Spleen (tissue), 11 donors: ENCODE measurements around the gene TRERF1. TPM values are rescaled to one million over a fixed set of nuclear protein-coding genes. Genes with fewer than 3 reads are reported as not detected.
"Not testable (repeated sequence)": the region's sequence is repeated elsewhere in the genome, so short reads cannot be mapped to it uniquely, and the experiment has no call there.

ENCODE experiments used
- DNase-seq: peaks from one replicate; pipeline ENCODE4 v3.0.0-alpha.2; 2020
- H3K27ac ChIP-seq, 8 donors: fragments of 200-600 bp; sonication (generic) in 7 of 8; 1 replicate in 4 of 8; 2 replicates in 4 of 8; pipeline versions ENCODE4 v1.5.0 to v1.8.0; 2016 to 2021; ENCODE audit warnings: inconsistent platforms in 4 of 8, mild to moderate bottlenecking in 4 of 8, moderate library complexity in 1 of 8
- H3K27me3 ChIP-seq, 7 donors: fragments of 200-600 bp; sonication (generic) in 6 of 7; replicated peaks in 1 of 7; 1 replicate in 4 of 7; 2 replicates in 3 of 7; pipeline versions ENCODE4 v1.5.0 to v1.8.0; 2016 to 2021; ENCODE audit warnings: inconsistent platforms in 3 of 7, mild to moderate bottlenecking in 1 of 7
- H3K36me3 ChIP-seq, 6 donors: fragments of 200-600 bp; sonication (generic) in 5 of 6; 1 replicate in 4 of 6; 2 replicates in 2 of 6; pipeline versions ENCODE4 v1.5.0 to v1.8.0; 2016 to 2021; ENCODE audit warnings: inconsistent platforms in 2 of 6
- H3K4me1 ChIP-seq, 6 donors: fragments of 200-600 bp; sonication (generic) in 5 of 6; 1 replicate in 3 of 6; 2 replicates in 3 of 6; pipeline versions ENCODE4 v1.5.0 to v1.8.0; 2016 to 2021; ENCODE audit warnings: inconsistent platforms in 3 of 6
- H3K4me3 ChIP-seq, 8 donors: fragments of 200-600 bp; sonication (generic) in 7 of 8; 1 replicate in 4 of 8; 2 replicates in 4 of 8; pipeline versions ENCODE4 v1.5.0 to v1.8.0; 2016 to 2021; ENCODE audit warnings: inconsistent platforms in 4 of 8, mild to moderate bottlenecking in 4 of 8, moderate library complexity in 2 of 8
- H3K9me3 ChIP-seq, 8 donors: fragments of 200-600 bp; sonication (generic) in 7 of 8; 1 replicate in 4 of 8; 2 replicates in 4 of 8; pipeline versions ENCODE4 v1.5.0 to v1.8.0; 2016 to 2021; ENCODE audit warnings: inconsistent platforms in 4 of 8
- CTCF ChIP-seq, 11 experiments: fragments of 200-600 bp in 7 of 11; fragments of 450-650 bp in 4 of 11; sonication (generic) in 4 of 11; IDR thresholded peaks in 8 of 11; conservative IDR thresholded peaks in 3 of 11; 1 replicate in 7 of 11; 2 replicates in 4 of 11; pipeline versions ENCODE4 v1.4.0 to v1.8.0; 2016 to 2021; ENCODE audit warnings: antibody characterized with exemption in 11 of 11, inconsistent platforms in 4 of 11, mild to moderate bottlenecking in 1 of 11
- POLR2A ChIP-seq, 3 donors: fragments of 450-650 bp; IDR thresholded peaks; one replicate each; pipeline ENCODE4 v1.5.1; 2017; ENCODE audit warnings: antibody characterized with exemption in 3 of 3, mild to moderate bottlenecking in 1 of 3
- POLR2AphosphoS5 ChIP-seq, 3 donors: sonication (generic); formaldehyde crosslinking; IDR thresholded peaks; one replicate each; pipeline ENCODE4 v1.5.1; 2017; ENCODE audit warnings: antibody characterized with exemption in 3 of 3
- WGBS, 5 donors: extraction: QIAGEN DNeasy Blood & Tissue Kit in 3 of 5; methylation state at CpG; one replicate each; pipeline versions ENCODE4 v1.1.5 to v1.1.7; 2013 to 2018; 5-methylcytosine and 5-hydroxymethylcytosine counted together
- intact Hi-C: fragments of 100-400 bp; cut with DNase I; formaldehyde crosslinking; loops from one replicate; pipeline ENCODE4 v1.15.0; 2023; ENCODE audit warnings: low total_unique reads
- polyA plus RNA-seq, 3 donors: library from polyadenylated mRNA; stranded (reverse); fragments of 200-250 nt; gene quantifications; one replicate each; pipeline ENCODE4 v1.2.1, GENCODE V29; 2013
- total RNA-seq, 7 donors: library from RNA; depleted of rRNA in 3 of 7; stranded (reverse); fragments of >200 nt in 3 of 7; fragmentation: NEBNext Ultra II Directional in 4 of 7; extraction: Animal tissue kit (Norgen Biotek cat#: 25700) in 4 of 7; gene quantifications; one replicate each; pipeline versions ENCODE4 v1.1.0 to v1.2.1, GENCODE V29; 2016 to 2021
- donor health status: healthy with polysubstance abuse.
- donor health status: DM: no; HTN: no; CAD: no; lungs with moderate emphysema.
- donor health status: DM: no; HTN: no; CAD: no.
- donor health status: Bipolar disorder and iron deficiency.
- donor health status: healthy.
- donor health status: DM: no; HTN: no; CAD: no.
- donor health status: DM: yes; HTN: yes; CAD: no.

The TRERF1 gene
- total and polyA plus RNA-seq, 10 donors = 1.5 to 16.9 (median 12.4) TPM

GRCh38 chr6:42203183-42203582 is 248.5 kb downstream of the TRERF1 start:
- intact Hi-C loops = no loop called here
- no peak for DNase-seq
- TF ChIP-seq CTCF (IDR thresholded peaks at IDR 0.05 in 8 of 11, conservative IDR thresholded peaks at IDR 0.05 in 3 of 11) = no peak
- no peak for TF ChIP-seq POLR2A (IDR thresholded peaks at IDR 0.05)
- no peak for TF ChIP-seq POLR2AphosphoS5 (IDR thresholded peaks at IDR 0.05)
- Histone ChIP-seq H3K9me3 (no peaks in the 10 kb centered on the region), H3K4me3 (no peak overlapping the region), H3K4me1 (no peaks in the 10 kb centered on the region), H3K27ac (no peak overlapping the region), H3K36me3 (peaks cover 2 to 67% (median 35%) of the 10 kb centered on the region in 6 donors), H3K27me3 (no peaks in the 10 kb centered on the region)
- 92 to 100% (median 99%) methylated on average over 3 of the region's 3 CpGs for WGBS, 5 donors

- DNase-seq, intact Hi-C loops, H3K27me3 ChIP-seq, H3K27ac ChIP-seq, H3K4me1 ChIP-seq, H3K4me3 ChIP-seq, H3K9me3 ChIP-seq: not testable (repeated sequence)
- H3K36me3 ChIP-seq = peaks cover 1 to 58% (median 27%) of the 10 kb centered on the region in 6 donors
- WGBS, 5 donors = 93 to 95% (median 94%) methylated on average over 13 of the region's 13 CpGs
Observed at GRCh38 chr6:42202131-42202915, 249.4 kb downstream of the TRERF1 start.

GRCh38 chr6:42201382-42201781 is 250.3 kb downstream of the TRERF1 start:
- Histone ChIP-seq H3K36me3 (peaks cover 0 to 49% (median 18%) of the 10 kb centered on the region in 6 donors), H3K27ac (no peak overlapping the region), H3K4me3 (no peak overlapping the region), H3K27me3 (no peaks in the 10 kb centered on the region), H3K4me1 (no peaks in the 10 kb centered on the region), H3K9me3 (no peaks in the 10 kb centered on the region)
- whole genome bisulfite sequencing, 5 donors = 59 to 79% (median 69%) methylated on average over 3 of the region's 3 CpGs
- intact Hi-C loops = no loop called here
- DNase-seq = no peak
- TF ChIP-seq POLR2A (IDR thresholded peaks at IDR 0.05) (no peak), CTCF (IDR thresholded peaks at IDR 0.05 in 8 of 11, conservative IDR thresholded peaks at IDR 0.05 in 3 of 11) (no peak), POLR2AphosphoS5 (IDR thresholded peaks at IDR 0.05) (no peak)

- Histone ChIP-seq H3K9me3 (no peaks in the 10 kb centered on the region), H3K27ac (no peak overlapping the region), H3K27me3 (no peaks in the 10 kb centered on the region), H3K36me3 (peaks cover 0 to 35% (median 13%) of the 10 kb centered on the region in 6 donors), H3K4me1 (no peaks in the 10 kb centered on the region), H3K4me3 (no peak overlapping the region)
- no peak for TF ChIP-seq POLR2AphosphoS5 (IDR thresholded peaks at IDR 0.05)
- no peak for TF ChIP-seq POLR2A (IDR thresholded peaks at IDR 0.05)
- no peak for TF ChIP-seq CTCF (IDR thresholded peaks at IDR 0.05 in 8 of 11, conservative IDR thresholded peaks at IDR 0.05 in 3 of 11)
- intact Hi-C loops = no loop called here
- DNase-seq = no peak
- WGBS, 5 donors = 77 to 83% (median 79%) methylated on average over 1 of the region's 1 CpG
Observed at GRCh38 chr6:42200035-42200434, 251.7 kb downstream of the TRERF1 start.
